HL-60/S4 treated with retinoic acid at 250 ng/mL for 4 days and 3 days (cell line): ENCODE measurements around the gene BMP10.

Source experiments
- in situ Hi-C: fragments of 300-500 bp; cut with MboI; formaldehyde crosslinking; loops from 2 replicates; pipeline ENCODE4 v1.7.0; 2022; ENCODE audit warnings: low sequenced_read_pairs

The BMP10 gene

GRCh38 chr2:68855550-68855949 is 15.6 kb downstream of the BMP10 start:
- in situ Hi-C loops: no loop called here

- in situ Hi-C loops: no loop called here
Observed at GRCh38 chr2:68854476-68854875, 16.7 kb downstream of the BMP10 start.

GRCh38 chr2:68853915-68854314 is 17.3 kb downstream of the BMP10 start:
- in situ Hi-C loops: no loop called here

- in situ Hi-C loops: no loop called here
Observed at GRCh38 chr2:68853035-68853434, 18.2 kb downstream of the BMP10 start.

- in situ Hi-C loops: no loop called here
Observed at GRCh38 chr2:68850524-68850923, 20.7 kb downstream of the BMP10 start.

GRCh38 chr2:68849579-68850030 is 21.6 kb downstream of the BMP10 start:
- in situ Hi-C loops: no loop called here

- in situ Hi-C loops: no loop called here
Observed at GRCh38 chr2:68847751-68848150, 23.4 kb downstream of the BMP10 start.

GRCh38 chr2:68846091-68846490 is 25.1 kb downstream of the BMP10 start:
- in situ Hi-C loops: no loop called here

GRCh38 chr2:68845043-68845442 is 26.2 kb downstream of the BMP10 start:
- in situ Hi-C loops: no loop called here

- in situ Hi-C loops: no loop called here
Observed at GRCh38 chr2:68839260-68839833, 31.9 kb downstream of the BMP10 start.

- in situ Hi-C loops: no loop called here
Observed at GRCh38 chr2:68838641-68839040, 32.6 kb downstream of the BMP10 start.

GRCh38 chr2:68837861-68838341 is 33.3 kb downstream of the BMP10 start:
- in situ Hi-C loops: no loop called here

GRCh38 chr2:68837164-68837860 is 33.9 kb downstream of the BMP10 start:
- in situ Hi-C loops: no loop called here

GRCh38 chr2:68835621-68836020 is 35.6 kb downstream of the BMP10 start:
- in situ Hi-C loops: no loop called here

- in situ Hi-C loops: no loop called here
Observed at GRCh38 chr2:68834737-68835376, 36.3 kb downstream of the BMP10 start.

- in situ Hi-C loops: no loop called here
Observed at GRCh38 chr2:68833162-68833561, 38.0 kb downstream of the BMP10 start.

GRCh38 chr2:68832233-68832869 is 38.8 kb downstream of the BMP10 start:
- in situ Hi-C loops: no loop called here

- in situ Hi-C loops: no loop called here
Observed at GRCh38 chr2:68831686-68832232, 39.4 kb downstream of the BMP10 start.

- in situ Hi-C loops: no loop called here
Observed at GRCh38 chr2:68829749-68830148, 41.4 kb downstream of the BMP10 start.

GRCh38 chr2:68828887-68829708 is 42.1 kb downstream of the BMP10 start:
- in situ Hi-C loops: no loop called here
